Astrocyte (in vitro differentiated cells and primary cell): ENCODE measurements around the gene IL16. TPM values are rescaled to one million over a fixed set of nuclear protein-coding genes. Genes with fewer than 3 reads are reported as not detected.

Experiments
- DNase-seq: peaks from one replicate; pipeline ENCODE4 v3.0.0-alpha.2; 2010; ENCODE audit warnings: low read depth
- FAIRE-seq: peaks from 2 replicates; lab custom pipeline; 2011; peaks lifted over from hg19 to GRCh38; lab: Jason Lieb, UNC
- H2AFZ ChIP-seq: 2 replicates; pipeline ENCODE4 v1.6.0; 2012; ENCODE audit warnings: low read depth, low read length, inconsistent platforms
- H3K27ac ChIP-seq: 2 replicates; pipeline ENCODE4 v1.5.1; 2011; ENCODE audit warnings: low read depth, low read length, inconsistent platforms
- H3K27me3 ChIP-seq: 2 replicates; pipeline ENCODE4 v1.6.0; 2011; ENCODE audit warnings: low read length, inconsistent platforms; ENCODE audit not compliant: insufficient read depth
- H3K36me3 ChIP-seq: 2 replicates; pipeline ENCODE4 v1.5.1; 2011; ENCODE audit warnings: low read length, inconsistent platforms; ENCODE audit not compliant: insufficient read depth
- H3K4me1 ChIP-seq: 2 replicates; pipeline ENCODE4 v1.5.1; 2011; ENCODE audit warnings: low read length, inconsistent platforms; ENCODE audit not compliant: insufficient read depth
- H3K4me2 ChIP-seq: 2 replicates; pipeline ENCODE4 v1.6.0; 2012; ENCODE audit warnings: low read length, inconsistent platforms
- H3K4me3 ChIP-seq: 2 replicates; pipeline ENCODE4 v1.5.1; 2011; ENCODE audit warnings: low read depth, mild to moderate bottlenecking, low read length, inconsistent platforms; ENCODE audit not compliant: insufficient read depth
- H3K79me2 ChIP-seq: 2 replicates; pipeline ENCODE4 v1.6.0; 2012; ENCODE audit warnings: mild to moderate bottlenecking, low read length, inconsistent platforms; ENCODE audit not compliant: insufficient read depth
- H3K9ac ChIP-seq: 2 replicates; pipeline ENCODE4 v1.6.0; 2012; ENCODE audit warnings: mild to moderate bottlenecking, low read length, inconsistent platforms
- H3K9me3 ChIP-seq: 2 replicates; pipeline ENCODE4 v1.5.1; 2012; ENCODE audit warnings: low read depth, mild to moderate bottlenecking, low read length, inconsistent platforms; ENCODE audit not compliant: insufficient read depth
- H4K20me1 ChIP-seq: 2 replicates; pipeline ENCODE4 v1.6.0; 2012; ENCODE audit warnings: low read length, inconsistent platforms; ENCODE audit not compliant: insufficient read depth
- H3K27ac Mint-ChIP-seq: one replicate; pipeline ENCODE4 v1.8.0; 2021; ENCODE audit warnings: mild to moderate bottlenecking, mixed read lengths; ENCODE audit not compliant: unreplicated experiment
- H3K27me3 Mint-ChIP-seq: one replicate; pipeline ENCODE4 v1.8.0; 2021; ENCODE audit warnings: low read depth, mixed read lengths; ENCODE audit not compliant: unreplicated experiment
- H3K36me3 Mint-ChIP-seq: one replicate; pipeline ENCODE4 v1.8.0; 2021; ENCODE audit warnings: low read depth, mixed read lengths; ENCODE audit not compliant: unreplicated experiment
- H3K4me1 Mint-ChIP-seq: one replicate; pipeline ENCODE4 v1.8.0; 2021; ENCODE audit warnings: low read depth, mixed read lengths; ENCODE audit not compliant: unreplicated experiment
- H3K4me3 Mint-ChIP-seq: one replicate; pipeline ENCODE4 v1.8.0; 2021; ENCODE audit warnings: mild to moderate bottlenecking, moderate library complexity, mixed read lengths; ENCODE audit not compliant: unreplicated experiment
- H3K9me3 Mint-ChIP-seq: one replicate; pipeline ENCODE4 v1.8.0; 2021; ENCODE audit warnings: mild to moderate bottlenecking, mixed read lengths; ENCODE audit not compliant: unreplicated experiment
- CTCF ChIP-seq: IDR thresholded peaks from 2 replicates; pipeline ENCODE4 v1.5.1; 2011; ENCODE audit warnings: low read depth, mild to moderate bottlenecking, inconsistent platforms, low read length, moderate library complexity; ENCODE audit not compliant: insufficient read depth
- EZH2 ChIP-seq: IDR thresholded peaks from 2 replicates; pipeline ENCODE4 v1.6.1; 2012; ENCODE audit warnings: mild to moderate bottlenecking, low read length, inconsistent platforms; ENCODE audit not compliant: insufficient read depth
- total RNA-seq: library from RNA; stranded (reverse); gene quantifications from 2 replicates; pipeline ENCODE4 v1.2.1, GENCODE V29; 2021

IL16 gene
- total RNA-seq, 1 donor from 2014 or later: 0.36 TPM

DNA sequence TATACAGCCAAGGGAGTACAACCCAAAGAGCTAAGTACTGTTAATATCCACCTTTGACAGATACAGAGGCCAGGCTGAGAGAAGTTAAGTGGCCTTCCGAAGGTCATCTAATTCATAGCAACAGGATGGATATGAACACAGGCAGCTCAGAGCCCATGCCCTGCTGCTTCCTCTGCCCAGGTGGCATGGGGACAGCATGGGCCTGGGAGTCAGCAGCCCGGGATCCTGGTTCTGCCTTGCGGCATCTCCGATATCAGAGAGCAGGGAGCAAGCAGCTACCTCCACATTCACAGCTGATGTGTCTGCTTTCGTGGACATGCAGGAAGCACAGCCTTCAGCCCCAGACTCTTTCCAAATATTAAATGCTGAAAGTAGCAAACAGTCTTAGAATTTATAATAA is 71.7 kb downstream of the IL16 start:
- Mint-ChIP-seq H3K27me3 (peaks cover 16% of the 10 kb centered on the region), H3K4me1 (peaks cover 19% of the 10 kb centered on the region), H3K36me3 (no peaks in the 10 kb centered on the region), H3K9me3 (no peaks in the 10 kb centered on the region), H3K4me3 (no peak overlapping the region), H3K27ac (no peak overlapping the region)
- peaks cover 38% of the 10 kb centered on the region for H3K27me3 ChIP-seq
- no peak for TF ChIP-seq EZH2
- no peak for TF ChIP-seq CTCF
- H3K36me3 ChIP-seq: no peaks in the 10 kb centered on the region
- DNase-seq (no peak), FAIRE-seq (no peak)
- no peak overlapping the region for H3K4me3 ChIP-seq
- H3K4me2 ChIP-seq: no peak overlapping the region
- peaks cover 7% of the 10 kb centered on the region for H3K4me1 ChIP-seq
- no peaks in the 10 kb centered on the region for H3K9me3 ChIP-seq
- H2AFZ ChIP-seq: no peak overlapping the region
- no peak overlapping the region for H3K9ac ChIP-seq
- H3K79me2 ChIP-seq: no peaks in the 10 kb centered on the region
- H4K20me1 ChIP-seq: no peaks in the 10 kb centered on the region
- no peak overlapping the region for H3K27ac ChIP-seq

DNA sequence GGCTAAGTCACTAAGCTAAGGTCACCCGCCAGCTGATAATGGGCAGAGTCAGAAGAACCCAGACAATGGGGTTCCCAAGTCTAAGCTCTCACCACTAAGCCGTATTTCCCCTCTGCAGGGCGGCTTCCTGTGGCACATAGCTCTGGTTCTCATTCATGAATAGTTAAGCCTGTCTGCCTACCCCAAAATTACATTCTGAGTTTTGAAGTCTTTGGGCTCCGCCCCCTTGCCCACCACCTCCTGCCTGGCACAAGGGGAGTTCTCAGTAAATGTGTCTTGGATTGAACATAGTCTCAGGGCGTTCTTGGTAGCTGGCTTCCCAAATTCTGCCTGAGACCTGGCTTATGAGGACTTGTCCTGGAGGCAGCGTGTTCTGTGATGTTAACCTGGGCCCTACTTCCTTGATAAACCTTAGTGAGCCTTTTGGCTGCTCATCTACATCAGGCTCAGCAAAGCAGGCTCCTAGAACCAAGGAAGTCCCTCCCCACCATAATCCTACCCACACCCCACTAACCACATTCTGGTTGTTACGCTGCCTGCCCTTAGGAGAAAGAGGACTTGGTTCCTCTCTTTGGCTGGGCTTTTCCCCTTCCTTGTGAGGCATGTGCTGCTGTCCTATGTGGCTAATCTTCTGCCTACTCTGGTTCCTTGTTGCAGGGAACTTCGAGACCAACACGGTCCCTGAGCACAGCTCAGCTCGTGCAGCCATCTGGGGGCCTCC is 72.4 kb downstream of the IL16 start:
- Histone ChIP-seq H3K36me3 (no peaks in the 10 kb centered on the region), H4K20me1 (no peaks in the 10 kb centered on the region), H3K4me1 (peaks cover 7% of the 10 kb centered on the region), H3K4me2 (no peak overlapping the region), H3K9me3 (no peaks in the 10 kb centered on the region), H3K79me2 (no peaks in the 10 kb centered on the region), H3K27ac (no peak overlapping the region), H3K27me3 (peaks cover 37% of the 10 kb centered on the region), H3K9ac (no peak overlapping the region), H2AFZ (no peak overlapping the region), H3K4me3 (no peak overlapping the region)
- no peak for TF ChIP-seq EZH2
- no peak for TF ChIP-seq CTCF
- Mint-ChIP-seq H3K27ac (no peak overlapping the region), H3K9me3 (no peaks in the 10 kb centered on the region), H3K4me1 (peaks cover 19% of the 10 kb centered on the region), H3K27me3 (peaks cover 16% of the 10 kb centered on the region), H3K4me3 (no peak overlapping the region), H3K36me3 (no peaks in the 10 kb centered on the region)
- no peak for DNase-seq
- FAIRE-seq: no peak

DNA sequence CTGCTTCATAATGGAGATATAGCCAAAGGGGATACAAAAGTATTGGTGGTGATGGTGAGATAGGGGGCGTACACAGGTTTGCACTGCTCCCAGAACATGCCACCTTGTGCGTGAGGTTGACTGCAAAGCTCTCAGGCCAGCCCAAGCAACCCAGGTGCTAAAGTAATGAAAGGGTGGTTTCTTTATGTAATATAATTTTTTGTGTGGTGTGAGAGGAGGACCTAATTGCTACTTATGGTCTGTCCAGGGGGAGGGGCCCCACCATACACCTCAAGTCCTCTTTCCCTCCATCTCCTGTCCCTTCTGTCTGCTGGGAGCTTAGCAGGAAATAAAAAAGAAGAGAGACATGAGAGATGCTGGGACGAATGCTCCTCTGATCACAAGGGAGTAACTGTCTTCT is 73.5 kb downstream of the IL16 start:
- H3K27me3 ChIP-seq: peaks cover 35% of the 10 kb centered on the region
- H3K36me3 ChIP-seq: no peaks in the 10 kb centered on the region
- H2AFZ ChIP-seq: no peak overlapping the region
- H3K4me2 ChIP-seq: no peak overlapping the region
- H3K4me1 Mint-ChIP-seq: peaks cover 14% of the 10 kb centered on the region
- H3K9me3 Mint-ChIP-seq: no peaks in the 10 kb centered on the region
- DNase-seq (no peak), FAIRE-seq (no peak)
- no peak overlapping the region for H3K4me3 ChIP-seq
- H3K4me1 ChIP-seq: peaks cover 7% of the 10 kb centered on the region
- no peaks in the 10 kb centered on the region for H4K20me1 ChIP-seq
- TF ChIP-seq EZH2 (no peak), CTCF (no peak)
- H3K36me3 Mint-ChIP-seq: no peaks in the 10 kb centered on the region
- no peak overlapping the region for H3K4me3 Mint-ChIP-seq
- H3K9ac ChIP-seq: no peak overlapping the region
- H3K27ac ChIP-seq: no peak overlapping the region
- H3K27me3 Mint-ChIP-seq: peaks cover 16% of the 10 kb centered on the region
- no peak overlapping the region for H3K27ac Mint-ChIP-seq
- H3K9me3 ChIP-seq: no peaks in the 10 kb centered on the region
- H3K79me2 ChIP-seq: no peaks in the 10 kb centered on the region
